Upper lobe of left lung (tissue), 6 donors: ENCODE measurements around the gene ATP4A. TPM values are rescaled to one million over a fixed set of nuclear protein-coding genes. Genes with fewer than 3 reads are reported as not detected.

ENCODE experiments used
- ATAC-seq, 2 donors: fragments of 200-7000 bp; cut with Tn5 transposase; one replicate each; pipeline ENCODE4 v1.9.1; 2022; ENCODE audit warnings: mild to moderate bottlenecking in 2 of 2, moderate library complexity in 2 of 2; ENCODE audit not compliant: low FRiP score in 2 of 2
- DNase-seq, 2 donors: peaks; one replicate each; pipeline ENCODE4 v3.0.0-alpha.2; 2019 to 2020
- H3K27ac ChIP-seq, 4 donors: fragments of 200-600 bp; sonication (generic); one replicate each; pipeline ENCODE4 v1.5.1; 2016 to 2019
- H3K27me3 ChIP-seq, 4 donors: fragments of 200-600 bp; sonication (generic); one replicate each; pipeline ENCODE4 v1.5.1; 2017 to 2019
- H3K36me3 ChIP-seq, 4 donors: fragments of 200-600 bp; sonication (generic); one replicate each; pipeline ENCODE4 v1.5.1; 2016 to 2019
- H3K4me1 ChIP-seq, 4 donors: fragments of 200-600 bp; sonication (generic); one replicate each; pipeline ENCODE4 v1.5.1; 2018 to 2019
- H3K4me3 ChIP-seq, 4 donors: fragments of 200-600 bp; sonication (generic); one replicate each; pipeline ENCODE4 v1.5.1; 2017 to 2019; ENCODE audit warnings: mild to moderate bottlenecking in 2 of 4, moderate library complexity in 1 of 4
- H3K9me3 ChIP-seq, 4 donors: fragments of 200-600 bp; sonication (generic); one replicate each; pipeline ENCODE4 v1.5.1; 2018 to 2019
- EP300 ChIP-seq, 4 donors: sonication (generic); formaldehyde crosslinking; IDR thresholded peaks; one replicate each; pipeline ENCODE4 v1.5.1; 2017; ENCODE audit warnings: antibody characterized with exemption in 4 of 4, control low read depth in 2 of 4
- POLR2A ChIP-seq, 4 donors: fragments of 450-650 bp; IDR thresholded peaks; one replicate each; pipeline ENCODE4 v1.5.1; 2016 to 2017; ENCODE audit warnings: antibody characterized with exemption in 4 of 4, mild to moderate bottlenecking in 2 of 4
- POLR2AphosphoS5 ChIP-seq, 2 donors: sonication (generic); formaldehyde crosslinking; IDR thresholded peaks; one replicate each; pipeline ENCODE4 v1.5.1; 2017; ENCODE audit warnings: antibody characterized with exemption in 2 of 2
- WGBS, 2 donors: methylation state at CpG; one replicate each; pipeline ENCODE4 v1.1.5; 2017 to 2018; 5-methylcytosine and 5-hydroxymethylcytosine counted together
- total RNA-seq, 6 donors: library from RNA; depleted of rRNA in 4 of 6; stranded (reverse); fragments of >200 nt in 4 of 6; gene quantifications; one replicate each; pipeline versions ENCODE4 v1.1.0 to v1.2.1, GENCODE V29; 2016 to 2021
- TF ChIP-seq, protein P1 (sequence below), 6 experiments: fragments of 450-650 bp in 4 of 6; fragments of 200-600 bp in 2 of 6; sonication (generic) in 2 of 6; IDR thresholded peaks; one replicate each; pipeline ENCODE4 v1.5.1; 2016 to 2019; ENCODE audit warnings: antibody characterized with exemption in 6 of 6
- donor health status: DM: no; HTN: no; CAD: no; lungs with moderate emphysema.
- donor health status: DM: no; HTN: yes; CAD: no; lungs with severe emphysema.

The ATP4A gene
- total RNA-seq, 6 donors from 2014 or later = not detected

DNA sequence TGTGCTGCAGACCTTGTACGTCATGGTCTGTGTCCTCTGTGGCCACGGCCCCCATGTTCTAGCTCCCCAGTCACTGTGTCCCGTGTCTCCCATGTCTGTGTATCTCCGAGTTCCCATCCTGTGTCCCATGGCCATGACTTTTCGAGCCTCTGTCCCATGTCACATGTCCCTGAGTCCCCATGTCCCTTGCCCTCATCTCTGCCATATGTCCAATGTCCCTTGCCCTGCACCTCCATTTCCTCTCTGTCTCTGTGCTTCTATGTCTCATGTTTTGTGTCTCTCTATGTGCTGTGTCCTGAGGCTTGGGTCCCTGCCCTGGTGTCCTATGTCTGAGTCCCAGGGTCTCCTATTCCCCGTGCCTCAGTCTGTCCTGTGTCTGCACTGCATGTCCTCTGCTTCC lies 2.0 kb downstream of the ATP4A start:
- Histone ChIP-seq H3K27me3 (peaks cover 0 to 18% (median 7%) of the 10 kb centered on the region in 4 donors), H3K4me1 (peaks cover 5 to 14% (median 12%) of the 10 kb centered on the region in 4 donors), H3K9me3 (no peaks in the 10 kb centered on the region), H3K4me3 (no peak overlapping the region), H3K36me3 (no peaks in the 10 kb centered on the region), H3K27ac (no peak overlapping the region)
- ATAC-seq = no peak
- DNase-seq = no peak
- WGBS, 2 donors = 76 to 89% methylated on average over 6 of the region's 6 CpGs
- no peak for TF ChIP-seq POLR2A (IDR thresholded peaks at IDR 0.05)
- TF ChIP-seq EP300 (IDR thresholded peaks at IDR 0.05) = no peak
- TF ChIP-seq POLR2AphosphoS5 (IDR thresholded peaks at IDR 0.05) = no peak
- TF ChIP-seq, protein P1, sequence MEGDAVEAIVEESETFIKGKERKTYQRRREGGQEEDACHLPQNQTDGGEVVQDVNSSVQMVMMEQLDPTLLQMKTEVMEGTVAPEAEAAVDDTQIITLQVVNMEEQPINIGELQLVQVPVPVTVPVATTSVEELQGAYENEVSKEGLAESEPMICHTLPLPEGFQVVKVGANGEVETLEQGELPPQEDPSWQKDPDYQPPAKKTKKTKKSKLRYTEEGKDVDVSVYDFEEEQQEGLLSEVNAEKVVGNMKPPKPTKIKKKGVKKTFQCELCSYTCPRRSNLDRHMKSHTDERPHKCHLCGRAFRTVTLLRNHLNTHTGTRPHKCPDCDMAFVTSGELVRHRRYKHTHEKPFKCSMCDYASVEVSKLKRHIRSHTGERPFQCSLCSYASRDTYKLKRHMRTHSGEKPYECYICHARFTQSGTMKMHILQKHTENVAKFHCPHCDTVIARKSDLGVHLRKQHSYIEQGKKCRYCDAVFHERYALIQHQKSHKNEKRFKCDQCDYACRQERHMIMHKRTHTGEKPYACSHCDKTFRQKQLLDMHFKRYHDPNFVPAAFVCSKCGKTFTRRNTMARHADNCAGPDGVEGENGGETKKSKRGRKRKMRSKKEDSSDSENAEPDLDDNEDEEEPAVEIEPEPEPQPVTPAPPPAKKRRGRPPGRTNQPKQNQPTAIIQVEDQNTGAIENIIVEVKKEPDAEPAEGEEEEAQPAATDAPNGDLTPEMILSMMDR (IDR thresholded peaks at IDR 0.05) = no peak

DNA sequence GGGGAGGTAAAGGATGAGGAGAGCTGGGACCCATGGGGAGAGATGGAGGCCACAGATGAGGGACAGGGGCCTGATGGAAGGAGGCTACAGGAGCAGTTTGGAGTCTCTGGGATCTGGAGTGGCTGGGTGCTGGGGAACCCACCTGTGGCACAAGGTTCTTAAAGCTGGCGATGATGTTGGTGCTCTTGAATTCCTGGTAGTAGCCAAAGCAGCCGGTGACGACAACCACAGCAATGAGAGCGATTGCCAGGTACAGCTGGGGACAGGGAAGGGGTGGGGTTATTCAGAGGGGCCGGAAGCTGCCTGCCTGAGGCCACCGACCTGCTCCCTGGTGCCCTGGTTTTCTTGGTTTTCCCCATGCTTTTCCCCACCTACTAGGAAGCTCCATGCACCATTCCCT lies 2.8 kb downstream of the ATP4A start:
- 60 to 71% methylated on average over 4 to 6 of the region's 6 CpGs for WGBS, 2 donors
- Histone ChIP-seq H3K4me3 (no peak overlapping the region), H3K27ac (no peak overlapping the region), H3K9me3 (no peaks in the 10 kb centered on the region), H3K4me1 (peaks cover 5 to 14% (median 12%) of the 10 kb centered on the region in 4 donors), H3K36me3 (no peaks in the 10 kb centered on the region), H3K27me3 (peaks cover 0 to 18% (median 7%) of the 10 kb centered on the region in 4 donors)
- ATAC-seq (no peak), DNase-seq (no peak)
- TF ChIP-seq EP300 (IDR thresholded peaks at IDR 0.05) (no peak), POLR2A (IDR thresholded peaks at IDR 0.05) (no peak), POLR2AphosphoS5 (IDR thresholded peaks at IDR 0.05) (no peak)
- TF ChIP-seq, protein P1 (IDR thresholded peaks at IDR 0.05) = no peak

DNA sequence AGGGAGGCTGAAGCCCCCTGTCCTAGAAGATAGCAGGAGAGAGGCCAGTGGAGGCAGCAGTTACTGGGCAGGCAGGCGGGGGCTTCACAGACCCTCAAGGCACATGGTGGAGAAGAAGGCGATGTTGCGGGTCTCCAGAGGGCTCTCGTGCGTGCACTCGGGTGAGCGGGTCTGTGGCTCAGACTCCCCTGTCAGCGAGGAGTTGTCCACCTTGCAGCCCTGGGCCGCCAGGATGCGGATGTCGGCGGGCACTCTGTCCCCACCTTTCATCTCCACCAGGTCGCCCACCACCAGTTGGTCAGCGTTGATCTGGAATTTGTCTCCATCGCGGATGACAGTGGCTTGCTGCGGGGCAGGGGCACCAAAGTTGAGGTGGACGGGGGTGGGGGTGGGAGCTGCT lies 3.2 kb downstream of the ATP4A start:
- no peak overlapping the region for H3K27ac ChIP-seq
- H3K36me3 ChIP-seq = no peaks in the 10 kb centered on the region
- H3K4me3 ChIP-seq = no peak overlapping the region
- TF ChIP-seq, protein P1 (IDR thresholded peaks at IDR 0.05) = no peak
- TF ChIP-seq POLR2A (IDR thresholded peaks at IDR 0.05) (no peak), EP300 (IDR thresholded peaks at IDR 0.05) (no peak), POLR2AphosphoS5 (IDR thresholded peaks at IDR 0.05) (no peak)
- 89 to 92% methylated on average over 6 to 17 of the region's 18 CpGs for WGBS, 2 donors
- DNase-seq (no peak), ATAC-seq (no peak)
- peaks cover 0 to 18% (median 7%) of the 10 kb centered on the region in 4 donors for H3K27me3 ChIP-seq
- no peaks in the 10 kb centered on the region for H3K9me3 ChIP-seq
- H3K4me1 ChIP-seq = peaks cover 5 to 14% (median 12%) of the 10 kb centered on the region in 4 donors

DNA sequence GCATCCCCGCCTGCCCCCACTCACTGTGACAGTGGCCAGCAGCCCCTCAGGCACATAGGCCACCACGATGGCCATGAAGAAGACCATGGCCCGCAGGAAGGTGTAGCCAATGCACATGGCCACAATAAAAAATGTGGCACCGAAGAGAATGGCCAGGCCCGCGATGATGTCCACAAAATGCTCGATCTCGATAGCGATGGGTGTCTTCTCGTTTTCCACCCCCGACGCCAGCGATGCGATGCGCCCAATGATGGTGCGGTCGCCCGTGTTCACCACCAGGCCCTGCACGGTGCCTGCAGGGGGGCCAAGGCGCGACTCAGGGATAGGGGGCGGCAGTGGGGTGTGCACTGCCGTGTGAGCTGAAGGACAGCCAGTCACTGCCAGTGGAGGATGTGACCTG lies 3.7 kb downstream of the ATP4A start:
- DNase-seq = no peak
- no peak overlapping the region for H3K4me3 ChIP-seq

DNA sequence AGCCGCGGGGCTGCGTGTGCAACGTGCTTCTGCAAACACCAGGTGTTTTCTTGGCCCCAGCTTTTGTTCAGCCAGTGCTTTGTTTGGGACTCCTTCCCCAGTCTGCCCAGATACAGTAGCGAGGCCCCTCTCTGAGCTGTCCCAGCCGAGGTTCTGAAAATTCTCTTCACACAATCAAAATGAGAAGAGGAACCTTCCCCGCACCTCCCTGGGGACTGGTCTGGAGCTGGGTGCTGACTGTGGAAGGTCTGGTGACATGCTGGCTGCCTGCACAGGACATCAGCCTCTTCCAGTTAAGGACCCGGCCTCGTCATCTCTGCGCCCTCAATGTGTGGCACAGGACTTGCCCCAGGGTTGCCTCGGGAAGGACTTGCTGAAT lies 4.2 kb downstream of the ATP4A start:
- Histone ChIP-seq H3K27me3 (peaks cover 0 to 18% (median 7%) of the 10 kb centered on the region in 4 donors), H3K9me3 (no peaks in the 10 kb centered on the region), H3K4me1 (peaks cover 5 to 14% (median 12%) of the 10 kb centered on the region in 4 donors), H3K4me3 (no peak overlapping the region), H3K36me3 (no peaks in the 10 kb centered on the region), H3K27ac (no peak overlapping the region)
- 52 to 56% methylated on average over 10 to 11 of the region's 11 CpGs for WGBS, 2 donors
- ATAC-seq (no peak), DNase-seq (no peak)
- TF ChIP-seq, protein P1 (IDR thresholded peaks at IDR 0.05) = no peak
- TF ChIP-seq POLR2A (IDR thresholded peaks at IDR 0.05) (no peak), EP300 (IDR thresholded peaks at IDR 0.05) (no peak), POLR2AphosphoS5 (IDR thresholded peaks at IDR 0.05) (no peak)

More for the DNA sequence above, 3.7 kb downstream of the ATP4A start:
- peaks cover 0 to 18% (median 7%) of the 10 kb centered on the region in 4 donors for H3K27me3 ChIP-seq
- no peak for TF ChIP-seq POLR2AphosphoS5 (IDR thresholded peaks at IDR 0.05)
- TF ChIP-seq, protein P1 (IDR thresholded peaks at IDR 0.05) = no peak
- H3K4me1 ChIP-seq = peaks cover 5 to 14% (median 12%) of the 10 kb centered on the region in 4 donors
- WGBS, 2 donors = 89% methylated on average over 22 to 23 of the region's 23 CpGs
- H3K36me3 ChIP-seq = no peaks in the 10 kb centered on the region
- H3K9me3 ChIP-seq = no peaks in the 10 kb centered on the region
- H3K27ac ChIP-seq = no peak overlapping the region
- ATAC-seq = no peak
